Liver (tissue), 9 donors: ENCODE results near the gene STK36. TPM values are rescaled to one million over a fixed set of nuclear protein-coding genes. Genes with fewer than 3 reads are reported as not detected.

Experiments used
- DNase-seq: peaks from one replicate; pipeline ENCODE4 v3.0.0-alpha.2; 2017; ENCODE audit warnings: low spot score
- H3K27ac ChIP-seq, 2 donors: one replicate each; pipeline ENCODE4 v1.7.0; 2013; ENCODE audit warnings: inconsistent platforms in 2 of 2, low read length in 2 of 2, control low read depth in 1 of 2, low read depth in 1 of 2, mild to moderate bottlenecking in 1 of 2
- H3K27me3 ChIP-seq, 4 donors: one replicate each; pipeline versions ENCODE4 v1.6.1 to v1.7.0; 2013; ENCODE audit warnings: low read length in 3 of 4, inconsistent platforms in 1 of 4, mild to moderate bottlenecking in 1 of 4, moderate library complexity in 1 of 4; ENCODE audit not compliant: control insufficient read depth in 4 of 4, insufficient read depth in 4 of 4
- H3K36me3 ChIP-seq, 4 donors: one replicate each; pipeline versions ENCODE4 v1.6.1 to v1.7.0; 2013; ENCODE audit warnings: low read length in 3 of 4, mild to moderate bottlenecking in 3 of 4, low read depth in 1 of 4, moderate library complexity in 1 of 4; ENCODE audit not compliant: control insufficient read depth in 4 of 4, insufficient read depth in 3 of 4
- H3K4me1 ChIP-seq, 4 donors: one replicate each; pipeline versions ENCODE4 v1.6.1 to v1.7.0; 2013; ENCODE audit warnings: low read length in 3 of 4, mild to moderate bottlenecking in 3 of 4, moderate library complexity in 1 of 4; ENCODE audit not compliant: control insufficient read depth in 4 of 4, insufficient read depth in 4 of 4
- H3K4me3 ChIP-seq, 3 donors: one replicate each; pipeline versions ENCODE4 v1.6.1 to v1.7.0; 2013; ENCODE audit warnings: low read length in 3 of 3, control low read depth in 1 of 3, low read depth in 1 of 3, mild to moderate bottlenecking in 1 of 3
- H3K9ac ChIP-seq, 2 donors: one replicate each; pipeline ENCODE4 v1.7.0; 2013; ENCODE audit warnings: low read length in 2 of 2, mild to moderate bottlenecking in 2 of 2, moderate library complexity in 2 of 2, control low read depth in 1 of 2, low read depth in 1 of 2
- H3K9me3 ChIP-seq, 4 donors: one replicate each; pipeline versions ENCODE4 v1.6.1 to v1.7.0; 2013; ENCODE audit warnings: low read length in 3 of 4; ENCODE audit not compliant: control insufficient read depth in 4 of 4
- ATF3 ChIP-seq: IDR thresholded peaks from 2 replicates; pipeline ENCODE4 v1.6.1; 2016; ENCODE audit warnings: antibody characterized with exemption
- CTCF ChIP-seq: fragments of 150-350 bp; IDR thresholded peaks from 2 replicates; pipeline ENCODE4 v1.5.1; 2017; ENCODE audit warnings: improper control_type of control experiment, low read depth, low read length; ENCODE audit not compliant: missing input control
- EGR1 ChIP-seq, 2 donors: IDR thresholded peaks; 2 replicates each; pipeline ENCODE4 v1.6.1; 2016 to 2018; ENCODE audit warnings: antibody characterized with exemption in 2 of 2, low read depth in 2 of 2
- FOXA1 ChIP-seq: IDR thresholded peaks from 2 replicates; pipeline ENCODE4 v1.6.1; 2016; ENCODE audit warnings: antibody characterized with exemption
- FOXA2 ChIP-seq: IDR thresholded peaks from 2 replicates; pipeline ENCODE4 v1.6.1; 2016; ENCODE audit warnings: antibody characterized with exemption
- GABPA ChIP-seq, 2 donors: IDR thresholded peaks in 1 of 2; conservative IDR thresholded peaks in 1 of 2; 2 replicates each; pipeline ENCODE4 v1.6.1; 2016; ENCODE audit warnings: antibody characterized with exemption in 2 of 2, mild to moderate bottlenecking in 1 of 2, moderate library complexity in 1 of 2
- HNF4A ChIP-seq, 2 donors: conservative IDR thresholded peaks; 2 replicates each; pipeline ENCODE4 v1.6.1; 2016; ENCODE audit warnings: antibody characterized with exemption in 2 of 2, mild to moderate bottlenecking in 2 of 2
- JUND ChIP-seq, 2 donors: IDR thresholded peaks; 2 replicates each; pipeline ENCODE4 v1.6.1; 2016; ENCODE audit warnings: antibody characterized with exemption in 2 of 2
- MAX ChIP-seq: IDR thresholded peaks from 2 replicates; pipeline ENCODE4 v1.6.1; 2016; ENCODE audit warnings: antibody characterized with exemption
- NR2F2 ChIP-seq: IDR thresholded peaks from 2 replicates; pipeline ENCODE4 v1.6.1; 2016; ENCODE audit warnings: antibody characterized with exemption
- RAD21 ChIP-seq, 2 donors: IDR thresholded peaks; 2 replicates each; pipeline ENCODE4 v1.6.1; 2016; ENCODE audit warnings: antibody characterized with exemption in 2 of 2, mild to moderate bottlenecking in 2 of 2
- REST ChIP-seq: IDR thresholded peaks from 2 replicates; pipeline ENCODE4 v1.6.1; 2016; ENCODE audit warnings: antibody characterized with exemption, mild to moderate bottlenecking
- RXRA ChIP-seq, 2 donors: IDR thresholded peaks; 2 replicates each; pipeline ENCODE4 v1.6.1; 2017 to 2018; ENCODE audit warnings: antibody characterized with exemption in 2 of 2, mild to moderate bottlenecking in 1 of 2
- SP1 ChIP-seq: IDR thresholded peaks from 2 replicates; pipeline ENCODE4 v1.6.1; 2018; ENCODE audit warnings: antibody characterized with exemption, mild to moderate bottlenecking
- TAF1 ChIP-seq: conservative IDR thresholded peaks from 2 replicates; pipeline ENCODE4 v1.6.1; 2016; ENCODE audit warnings: antibody characterized with exemption, mild to moderate bottlenecking
- YY1 ChIP-seq: IDR thresholded peaks from 2 replicates; pipeline ENCODE4 v1.6.1; 2016; ENCODE audit warnings: antibody characterized with exemption, mild to moderate bottlenecking
- ZBTB33 ChIP-seq: IDR thresholded peaks from 2 replicates; pipeline ENCODE4 v1.6.1; 2016; ENCODE audit warnings: antibody characterized with exemption
- WGBS: extraction: QIAGEN DNeasy Blood & Tissue Kit; methylation state at CpG from one replicate; pipeline ENCODE4 v1.1.7; 2013; 5-methylcytosine and 5-hydroxymethylcytosine counted together
- polyA plus RNA-seq, 2 donors: library from polyadenylated mRNA; stranded (reverse) in 1 of 2; unstranded in 1 of 2; fragments of 200-250 nt in 1 of 2; fragments of >200 nt in 1 of 2; fragmentation: Nextera tagmentation in 1 of 2; extraction: Ambion mirVana in 1 of 2; gene quantifications; one replicate each; pipeline versions ENCODE4 v1.2.1 to v1.2.3, GENCODE V29; 2013 to 2015
- total RNA-seq, 2 donors: library from RNA; depleted of rRNA; stranded (reverse); fragments of >200 nt; gene quantifications; one replicate each; pipeline ENCODE4 v1.2.3, GENCODE V29; 2014
- donor health status: healthy.
- donor health status: healthy.
- donor health status: healthy.
- donor health status: healthy.
- donor health status: healthy.

STK36 gene
- total and polyA plus RNA-seq, 4 donors: 5.1 to 17.2 (median 7.0) TPM

GRCh38 chr2:218708086-218708485, 36.2 kb downstream of the STK36 start:
- H3K27ac ChIP-seq: no peak overlapping the region
- DNase-seq: no peak
- H3K36me3 ChIP-seq: no peaks in the 10 kb centered on the region
- H3K9ac ChIP-seq: no peak overlapping the region
- no peaks in the 10 kb centered on the region for H3K9me3 ChIP-seq
- TF ChIP-seq REST (no peak), JUND (IDR thresholded peaks at IDR 0.05) (no peak), RXRA (IDR thresholded peaks at IDR 0.05) (no peak), GABPA (IDR thresholded peaks at IDR 0.05 in 1 of 2, conservative IDR thresholded peaks at IDR 0.05 in 1 of 2) (no peak), CTCF (no peak), ATF3 (no peak), NR2F2 (no peak), YY1 (no peak), MAX (no peak), FOXA1 (no peak), ZBTB33 (no peak), TAF1 (no peak), SP1 (no peak), HNF4A (conservative IDR thresholded peaks at IDR 0.05) (no peak), FOXA2 (no peak), EGR1 (IDR thresholded peaks at IDR 0.05; ENCODE audit: low read depth in 2 of 2) (no peak), RAD21 (IDR thresholded peaks at IDR 0.05) (no peak)
- H3K4me3 ChIP-seq: no peak overlapping the region
- 88% methylated on average over 4 of the region's 4 CpGs for WGBS
- no peaks in the 10 kb centered on the region for H3K27me3 ChIP-seq
- H3K4me1 ChIP-seq: peaks cover 0 to 16% (median 2%) of the 10 kb centered on the region in 4 donors

GRCh38 chr2:218709908-218710307, 38.0 kb downstream of the STK36 start:
- H3K27me3 ChIP-seq: no peaks in the 10 kb centered on the region
- H3K4me1 ChIP-seq: peaks cover 0 to 16% (median 2%) of the 10 kb centered on the region in 4 donors
- peaks cover 0 to 2% (median 0%) of the 10 kb centered on the region in 4 donors for H3K36me3 ChIP-seq
- H3K9ac ChIP-seq: no peak overlapping the region
- no peak overlapping the region for H3K27ac ChIP-seq
- no peaks in the 10 kb centered on the region for H3K9me3 ChIP-seq
- no peak overlapping the region for H3K4me3 ChIP-seq
- WGBS: 83% methylated on average over 8 of the region's 8 CpGs
- no peak for DNase-seq
- no peak for TF ChIP-seq REST
- TF ChIP-seq ZBTB33: no peak
- TF ChIP-seq CTCF: no peak
